Effector CD4-positive, alpha-beta T cell (primary cell): Measurements from ENCODE around the gene SLC52A3.
"Not testable (repeated sequence)": the region's sequence is repeated elsewhere in the genome, so short reads cannot be mapped to it uniquely, and the experiment has no call there.

ENCODE experiments used
- DNase-seq: peaks from one replicate; pipeline ENCODE4 v3.0.0-alpha.2; 2020

SLC52A3 gene

GRCh38 chr20:725491-725890 lies 42.8 kb downstream of the SLC52A3 start:
- no peak for DNase-seq

- not testable (repeated sequence) for DNase-seq
Measured at GRCh38 chr20:724797-725196, 43.5 kb downstream of the SLC52A3 start.

GRCh38 chr20:723756-724155 lies 44.5 kb downstream of the SLC52A3 start:
- no peak for DNase-seq

GRCh38 chr20:722822-723644 lies 45.3 kb downstream of the SLC52A3 start:
- DNase-seq = no peak

GRCh38 chr20:721876-722275 lies 46.4 kb downstream of the SLC52A3 start:
- DNase-seq = no peak

GRCh38 chr20:719816-720215 lies 48.5 kb downstream of the SLC52A3 start:
- DNase-seq = no peak

- DNase-seq = no peak
Measured at GRCh38 chr20:719068-719467, 49.2 kb downstream of the SLC52A3 start.

- no peak for DNase-seq
Measured at GRCh38 chr20:717832-718231, 50.5 kb downstream of the SLC52A3 start.

GRCh38 chr20:717271-717670 lies 51.0 kb downstream of the SLC52A3 start:
- no peak for DNase-seq

- DNase-seq = no peak
Measured at GRCh38 chr20:714453-714852, 53.8 kb downstream of the SLC52A3 start.

GRCh38 chr20:711576-711975 lies 56.7 kb downstream of the SLC52A3 start:
- DNase-seq = no peak

GRCh38 chr20:710780-711450 lies 57.4 kb downstream of the SLC52A3 start:
- no peak for DNase-seq
